HG02884 (cell line): Measurements from ENCODE around the gene SETD1B.

ENCODE experiments used
- ATAC-seq: cut with Tn5 transposase; IDR thresholded peaks from one replicate; pipeline ENCODE4 v1.9.1; 2021; ENCODE audit warnings: mild to moderate bottlenecking, moderate library complexity; ENCODE audit not compliant: unreplicated experiment

The SETD1B gene

DNA sequence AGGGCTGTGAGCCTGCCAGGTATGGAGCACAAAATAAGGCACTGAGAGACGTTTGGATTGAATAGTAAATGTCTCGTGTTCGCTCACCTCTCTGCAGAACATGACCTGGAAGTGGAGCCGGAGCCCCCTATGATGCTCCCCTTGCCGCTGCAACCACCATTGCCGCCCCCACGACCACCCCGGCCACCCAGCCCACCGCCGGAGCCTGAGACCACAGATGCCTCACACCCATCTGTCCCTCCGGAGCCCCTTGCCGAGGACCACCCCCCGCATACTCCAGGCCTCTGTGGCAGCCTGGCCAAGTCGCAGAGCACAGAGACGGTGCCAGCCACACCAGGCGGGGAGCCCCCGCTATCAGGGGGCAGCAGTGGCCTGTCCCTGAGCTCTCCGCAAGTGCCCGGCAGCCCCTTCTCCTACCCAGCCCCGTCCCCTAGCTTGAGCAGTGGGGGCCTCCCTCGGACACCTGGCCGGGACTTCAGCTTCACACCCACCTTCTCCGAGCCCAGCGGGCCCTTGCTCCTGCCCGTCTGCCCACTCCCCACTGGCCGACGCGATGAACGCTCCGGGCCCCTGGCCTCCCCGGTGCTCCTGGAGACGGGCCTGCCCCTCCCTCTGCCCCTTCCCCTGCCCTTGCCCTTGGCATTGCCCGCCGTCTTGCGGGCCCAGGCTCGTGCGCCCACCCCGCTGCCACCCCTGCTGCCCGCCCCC, 18.7 kb downstream of the SETD1B start:
- ATAC-seq, result no peak

- no peak for ATAC-seq
Observed at GRCh38 chr12:121823101-121823726, 19.4 kb downstream of the SETD1B start.

- ATAC-seq, result no peak
Observed at GRCh38 chr12:121823727-121824115, 19.9 kb downstream of the SETD1B start.

DNA sequence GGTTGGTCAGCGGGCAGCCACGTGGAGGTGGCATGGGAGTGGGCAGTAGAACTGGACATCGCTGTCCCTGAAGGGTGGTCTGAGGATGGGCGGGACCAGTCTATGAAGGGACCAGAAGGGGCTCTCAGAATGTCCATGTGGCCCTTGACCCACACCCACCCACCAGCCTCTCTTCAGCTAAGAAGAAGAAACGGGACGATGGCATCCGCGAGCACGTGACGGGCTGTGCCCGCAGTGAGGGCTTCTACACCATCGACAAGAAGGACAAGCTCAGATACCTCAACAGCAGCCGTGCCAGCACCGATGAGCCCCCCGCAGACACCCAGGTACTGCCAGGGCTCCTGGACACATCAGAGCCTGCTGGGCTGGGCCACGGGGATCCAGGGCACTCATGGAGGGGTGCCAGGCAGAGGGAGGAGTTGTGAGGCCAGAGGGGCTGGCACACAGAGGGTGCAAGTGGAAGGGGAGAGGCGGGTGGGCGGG, 21.3 kb downstream of the SETD1B start:
- ATAC-seq, result no peak

DNA sequence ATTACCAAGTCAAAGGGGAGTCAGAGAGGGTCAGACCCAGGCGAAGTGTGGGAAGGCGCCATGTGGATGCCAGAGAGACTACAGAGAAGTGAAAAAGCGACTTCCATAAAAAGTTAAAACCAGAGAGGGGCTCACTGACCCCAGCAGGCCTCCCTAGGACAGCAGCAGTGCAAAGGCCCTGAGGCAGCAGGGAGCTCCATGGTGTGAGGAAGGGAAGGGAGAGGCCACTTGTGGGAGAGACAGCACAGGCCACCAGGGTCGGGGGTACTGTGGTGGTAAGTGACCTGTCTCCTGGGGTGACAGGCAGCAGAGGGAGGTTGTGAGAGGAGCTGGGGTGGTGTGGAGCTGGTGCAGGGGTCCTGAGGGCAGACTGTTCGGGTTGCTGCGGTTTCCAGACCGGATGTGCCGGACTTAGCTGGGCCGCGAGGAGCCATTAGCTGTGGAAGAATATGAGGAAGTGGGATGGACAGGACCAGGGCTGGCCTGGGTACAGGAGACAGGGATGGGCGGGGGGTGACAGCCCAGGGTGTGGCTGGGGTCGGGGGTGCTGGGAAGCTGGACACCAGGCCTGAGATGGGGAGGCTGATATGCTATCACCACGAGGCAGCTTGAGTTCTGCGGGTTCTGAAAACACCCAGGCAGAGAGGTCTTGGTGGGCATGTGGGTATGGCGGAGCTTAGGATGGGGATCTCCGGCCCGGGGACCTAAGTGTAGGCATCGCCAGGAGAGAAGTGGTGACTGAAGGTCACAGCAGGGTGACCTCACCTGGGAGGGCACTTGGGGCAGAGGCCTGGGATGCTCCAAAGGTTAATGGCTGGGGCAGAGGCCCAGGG, 22.7 kb downstream of the SETD1B start:
- no peak for ATAC-seq

- no peak for ATAC-seq
Observed at GRCh38 chr12:121827351-121828099, 23.7 kb downstream of the SETD1B start.

- ATAC-seq, result no peak
Observed at GRCh38 chr12:121828306-121828705, 24.5 kb downstream of the SETD1B start.

DNA sequence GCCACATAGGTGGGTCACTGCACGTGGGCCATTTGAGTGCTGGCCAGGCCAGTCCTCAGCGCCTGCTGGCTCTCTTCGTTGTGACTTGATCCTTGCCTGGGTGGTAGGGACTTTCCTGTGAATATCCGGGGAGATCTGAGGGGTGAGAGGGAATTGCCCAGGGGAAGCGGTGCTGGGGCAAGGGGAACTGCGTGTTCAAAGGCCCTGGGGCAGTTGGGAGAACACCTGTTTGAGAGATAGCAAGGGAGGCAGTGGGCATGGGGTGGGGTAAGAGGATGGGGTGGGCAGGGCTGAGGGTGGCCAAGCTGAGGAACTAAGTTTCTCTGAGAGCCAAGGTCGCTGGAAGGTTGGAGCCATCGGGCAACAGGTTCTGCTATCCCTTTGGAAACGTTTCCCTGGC, 25.0 kb downstream of the SETD1B start:
- ATAC-seq, result no peak

GRCh38 chr12:121829250-121829918, 25.6 kb downstream of the SETD1B start:
- no peak for ATAC-seq

GRCh38 chr12:121830134-121830533, 26.3 kb downstream of the SETD1B start:
- ATAC-seq, result no peak

GRCh38 chr12:121830588-121831265, 26.9 kb downstream of the SETD1B start:
- ATAC-seq, result no peak

- ATAC-seq, result no peak
Observed at GRCh38 chr12:121831571-121832245, 27.9 kb downstream of the SETD1B start.

- ATAC-seq, result no peak
Observed at GRCh38 chr12:121837680-121838079, 33.9 kb downstream of the SETD1B start.

DNA sequence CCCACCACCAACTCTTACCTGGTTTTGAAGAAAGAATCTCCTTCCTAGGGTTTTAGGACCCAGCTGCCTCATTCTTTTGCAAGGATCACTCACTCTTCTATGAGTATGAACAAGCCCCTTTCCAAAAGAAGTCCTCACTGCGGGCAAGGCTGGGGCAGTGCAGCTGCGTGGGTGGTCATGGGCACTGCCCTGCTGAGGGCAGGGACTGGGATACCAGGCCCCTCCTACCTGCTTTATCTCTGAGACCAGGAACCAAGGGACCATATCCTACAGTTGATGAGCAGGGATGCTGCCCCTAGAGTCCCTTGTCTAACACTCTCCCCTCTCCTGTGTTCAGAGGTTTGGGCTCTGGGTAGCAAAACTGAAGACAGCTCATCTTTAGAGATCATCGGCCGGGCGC, 34.3 kb downstream of the SETD1B start:
- no peak for ATAC-seq

DNA sequence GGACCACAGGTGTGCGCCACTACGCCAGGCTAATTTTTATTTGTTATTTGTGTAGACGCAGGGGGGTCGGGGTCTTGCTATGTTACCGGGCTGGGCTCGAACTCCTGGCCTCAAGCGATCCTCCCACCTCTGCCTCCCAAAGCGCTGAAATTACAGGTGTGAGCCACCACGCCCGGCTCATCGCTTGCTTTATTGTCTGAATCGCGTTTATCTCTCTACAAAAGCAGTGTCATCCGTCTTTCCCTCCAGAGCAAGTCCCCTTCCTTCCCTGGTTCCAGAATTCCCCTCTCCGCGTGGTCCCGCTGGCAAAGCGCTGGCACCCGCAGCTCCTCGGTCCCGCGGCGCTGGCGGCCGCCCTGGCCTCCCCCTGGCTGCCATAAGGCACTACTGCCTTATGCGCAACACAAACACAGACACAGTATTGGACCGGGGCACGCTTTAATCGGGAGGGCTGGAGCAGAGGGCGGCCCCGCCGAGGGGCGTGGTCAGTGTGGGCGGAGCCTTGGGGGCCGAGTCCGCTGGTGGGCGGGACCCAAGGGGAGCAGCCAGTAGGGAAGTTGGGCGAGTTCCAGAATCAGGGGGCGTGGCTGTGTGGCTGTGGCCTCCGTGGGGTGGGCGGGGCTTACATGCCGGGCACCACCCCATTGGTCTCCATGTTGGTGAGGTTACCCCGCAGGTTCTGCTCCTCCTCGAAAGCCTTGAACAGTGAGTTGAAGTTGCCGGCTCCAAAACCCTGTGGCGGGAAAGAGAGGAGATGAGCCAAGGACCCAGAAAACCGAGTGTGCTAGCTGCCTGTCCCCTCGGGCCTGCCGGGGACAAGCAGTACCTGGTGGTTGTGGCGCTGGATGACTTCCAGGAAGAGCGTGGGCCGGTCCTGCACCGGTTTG, 35.5 kb downstream of the SETD1B start:
- ATAC-seq, result peak; percentile 94

GRCh38 chr12:121839993-121840761, 36.4 kb downstream of the SETD1B start:
- no peak for ATAC-seq

- no peak for ATAC-seq
Observed at GRCh38 chr12:121843236-121843982, 39.6 kb downstream of the SETD1B start.
